ENCODE data around the gene MEOX2.

Gene MEOX2

DNA sequence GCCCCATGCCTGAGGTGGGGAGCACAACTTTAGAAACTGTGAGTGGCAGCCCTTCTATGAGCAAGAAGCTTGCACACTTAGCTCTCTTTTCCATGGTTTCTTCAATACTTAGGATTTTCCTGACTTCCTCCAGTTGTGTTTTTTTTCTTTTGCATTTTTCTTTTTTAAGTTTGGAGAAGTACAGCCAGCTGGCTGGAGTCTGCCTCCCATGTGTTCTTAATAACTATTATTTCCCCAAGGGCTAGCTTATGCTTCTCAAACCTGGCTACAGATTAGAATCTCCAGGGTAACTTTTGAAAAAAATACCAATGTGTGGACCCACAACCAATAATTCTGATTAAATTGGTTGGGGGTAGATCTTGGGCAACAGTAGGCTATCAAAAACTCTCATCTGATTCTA lies 37.4 kb upstream of the MEOX2 start:
- no peaks in the 10 kb centered on the region for H3K27me3 ChIP-seq (replicated peaks; ENCODE audit: insufficient read depth, low read length)
- H3K4me2 ChIP-seq (ENCODE audit: low read depth, low read length), result no peak overlapping the region
- H3K36me3 ChIP-seq (replicated peaks; ENCODE audit: insufficient read depth, low read length), result no peaks in the 10 kb centered on the region
- H3K9me2 ChIP-seq (replicated peaks; ENCODE audit: insufficient read depth, low read length), result no peaks in the 10 kb centered on the region
- no peak overlapping the region for H3K27ac ChIP-seq (ENCODE audit: low read length)
- H4K20me1 ChIP-seq (ENCODE audit: insufficient read depth, low read length), result no peaks in the 10 kb centered on the region
- TF ChIP-seq, protein P1, sequence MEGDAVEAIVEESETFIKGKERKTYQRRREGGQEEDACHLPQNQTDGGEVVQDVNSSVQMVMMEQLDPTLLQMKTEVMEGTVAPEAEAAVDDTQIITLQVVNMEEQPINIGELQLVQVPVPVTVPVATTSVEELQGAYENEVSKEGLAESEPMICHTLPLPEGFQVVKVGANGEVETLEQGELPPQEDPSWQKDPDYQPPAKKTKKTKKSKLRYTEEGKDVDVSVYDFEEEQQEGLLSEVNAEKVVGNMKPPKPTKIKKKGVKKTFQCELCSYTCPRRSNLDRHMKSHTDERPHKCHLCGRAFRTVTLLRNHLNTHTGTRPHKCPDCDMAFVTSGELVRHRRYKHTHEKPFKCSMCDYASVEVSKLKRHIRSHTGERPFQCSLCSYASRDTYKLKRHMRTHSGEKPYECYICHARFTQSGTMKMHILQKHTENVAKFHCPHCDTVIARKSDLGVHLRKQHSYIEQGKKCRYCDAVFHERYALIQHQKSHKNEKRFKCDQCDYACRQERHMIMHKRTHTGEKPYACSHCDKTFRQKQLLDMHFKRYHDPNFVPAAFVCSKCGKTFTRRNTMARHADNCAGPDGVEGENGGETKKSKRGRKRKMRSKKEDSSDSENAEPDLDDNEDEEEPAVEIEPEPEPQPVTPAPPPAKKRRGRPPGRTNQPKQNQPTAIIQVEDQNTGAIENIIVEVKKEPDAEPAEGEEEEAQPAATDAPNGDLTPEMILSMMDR (IDR thresholded peaks at IDR 0.05; ENCODE audit: low read length), result no peak
- no peak for TF ChIP-seq EZH2 (optimal IDR thresholded peaks at IDR 0.05; ENCODE audit: low read depth, low read length)
- TF ChIP-seq EZH2phosphoT487 (IDR thresholded peaks at IDR 0.05; ENCODE audit: low read length), result no peak
- no peak overlapping the region for H2AFZ ChIP-seq (ENCODE audit: low read length)
- no peaks in the 10 kb centered on the region for H3K4me1 ChIP-seq (ENCODE audit: low read length)
- H3K79me2 ChIP-seq (ENCODE audit: low read length), result no peaks in the 10 kb centered on the region
- H3K4me3 ChIP-seq (ENCODE audit: low read length), result no peak overlapping the region
- no peaks in the 10 kb centered on the region for H3F3A ChIP-seq (ENCODE audit: insufficient read depth, low read length)
- no peak overlapping the region for H3K9ac ChIP-seq (ENCODE audit: low read length)
- no peak for DNase-seq
- no peaks in the 10 kb centered on the region for H3K9me3 ChIP-seq (replicated peaks; ENCODE audit: insufficient read depth, low read length)

DNA sequence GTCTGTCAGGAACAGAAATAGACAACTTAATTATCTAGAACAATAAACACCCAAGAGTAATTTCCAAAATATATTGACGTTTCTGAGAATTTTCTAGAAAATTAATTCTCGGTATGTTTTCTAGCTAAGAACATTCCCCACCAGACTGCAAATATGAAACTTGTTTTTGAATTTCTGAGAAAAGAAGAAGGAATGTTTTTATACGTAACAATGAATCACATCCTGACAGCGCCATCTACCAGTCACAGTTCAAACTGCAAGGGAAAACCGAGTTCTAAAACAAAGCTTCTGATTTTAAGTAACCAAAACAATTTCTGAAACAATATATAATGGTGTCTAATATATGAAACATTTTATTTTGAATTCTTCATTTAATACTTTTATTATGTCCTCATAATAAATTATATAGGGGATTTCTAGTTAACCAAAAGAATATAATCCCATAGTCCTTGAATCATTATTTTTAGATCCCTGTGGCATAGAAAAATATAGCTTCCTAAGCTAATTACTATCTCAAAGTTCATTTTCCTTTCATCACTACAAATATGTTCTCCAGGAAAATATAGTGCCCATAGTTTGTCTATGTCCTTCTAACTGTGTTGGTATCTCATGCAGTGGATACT lies 34.5 kb upstream of the MEOX2 start:
- no peak overlapping the region for H3K4me3 ChIP-seq (ENCODE audit: low read length)
- no peaks in the 10 kb centered on the region for H3K36me3 ChIP-seq (replicated peaks; ENCODE audit: insufficient read depth, low read length)
- no peaks in the 10 kb centered on the region for H3K79me2 ChIP-seq (ENCODE audit: low read length)
- H3K9me3 ChIP-seq (replicated peaks; ENCODE audit: insufficient read depth, low read length), result no peaks in the 10 kb centered on the region
- H3K4me2 ChIP-seq (ENCODE audit: low read depth, low read length), result no peak overlapping the region
- peak; percentile 52 for DNase-seq
- H3K4me1 ChIP-seq (ENCODE audit: low read length), result no peaks in the 10 kb centered on the region
- no peaks in the 10 kb centered on the region for H4K20me1 ChIP-seq (ENCODE audit: insufficient read depth, low read length)
- H3K9ac ChIP-seq (ENCODE audit: low read length), result no peak overlapping the region
- no peaks in the 10 kb centered on the region for H3F3A ChIP-seq (ENCODE audit: insufficient read depth, low read length)
- no peak overlapping the region for H3K27ac ChIP-seq (ENCODE audit: low read length)
- H3K9me2 ChIP-seq (replicated peaks; ENCODE audit: insufficient read depth, low read length), result no peaks in the 10 kb centered on the region
- no peaks in the 10 kb centered on the region for H3K27me3 ChIP-seq (replicated peaks; ENCODE audit: insufficient read depth, low read length)
- TF ChIP-seq, protein P1 (IDR thresholded peaks at IDR 0.05; ENCODE audit: low read length), result peak; percentile 71
- TF ChIP-seq EZH2 (optimal IDR thresholded peaks at IDR 0.05; ENCODE audit: low read depth, low read length) (no peak), EZH2phosphoT487 (IDR thresholded peaks at IDR 0.05; ENCODE audit: low read length) (no peak)
- no peak overlapping the region for H2AFZ ChIP-seq (ENCODE audit: low read length)

DNA sequence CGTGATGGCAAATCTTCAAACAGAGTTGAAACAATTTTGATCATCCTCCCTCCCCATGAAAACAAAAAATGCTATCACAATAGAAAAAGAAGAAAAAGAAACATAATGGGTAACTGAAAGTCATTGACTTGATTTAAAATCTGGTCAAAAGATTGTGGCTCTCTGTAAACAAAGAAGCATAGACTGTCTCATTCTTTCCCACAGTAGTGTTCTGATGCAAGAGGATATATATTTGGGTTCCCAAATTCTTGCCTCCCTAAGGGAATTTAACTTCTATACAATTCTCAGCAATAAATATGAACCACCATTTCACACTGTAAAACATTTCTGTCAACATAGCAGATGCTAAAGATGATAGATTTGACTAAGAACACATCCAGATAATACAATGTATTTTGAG lies 32.8 kb upstream of the MEOX2 start:
- no peak overlapping the region for H3K9ac ChIP-seq (ENCODE audit: low read length)
- H3K9me2 ChIP-seq (replicated peaks; ENCODE audit: insufficient read depth, low read length), result no peaks in the 10 kb centered on the region

More for the DNA sequence above, 32.8 kb upstream of the MEOX2 start:
- Histone ChIP-seq H3K4me2 (ENCODE audit: low read depth, low read length) (no peak overlapping the region), H3K4me1 (ENCODE audit: low read length) (no peaks in the 10 kb centered on the region), H3F3A (ENCODE audit: insufficient read depth, low read length) (no peaks in the 10 kb centered on the region), H3K4me3 (ENCODE audit: low read length) (no peak overlapping the region), H3K36me3 (replicated peaks; ENCODE audit: insufficient read depth, low read length) (no peaks in the 10 kb centered on the region), H3K9me3 (replicated peaks; ENCODE audit: insufficient read depth, low read length) (no peaks in the 10 kb centered on the region), H3K27ac (ENCODE audit: low read length) (no peak overlapping the region), H4K20me1 (ENCODE audit: insufficient read depth, low read length) (no peaks in the 10 kb centered on the region), H3K79me2 (ENCODE audit: low read length) (no peaks in the 10 kb centered on the region), H2AFZ (ENCODE audit: low read length) (no peak overlapping the region), H3K27me3 (replicated peaks; ENCODE audit: insufficient read depth, low read length) (no peaks in the 10 kb centered on the region)
- no peak for DNase-seq
- TF ChIP-seq, protein P1 (IDR thresholded peaks at IDR 0.05; ENCODE audit: low read length), result no peak
- TF ChIP-seq EZH2phosphoT487 (IDR thresholded peaks at IDR 0.05; ENCODE audit: low read length), result no peak
- TF ChIP-seq EZH2 (optimal IDR thresholded peaks at IDR 0.05; ENCODE audit: low read depth, low read length), result no peak

Measured in MM.1S (cell line).